Activated CD8-positive, alpha-beta T cell treated with anti-CD3 and anti-CD28 coated beads for 36 hours (primary cell): ENCODE measurements around the gene NMU. TPM values are rescaled to one million over a fixed set of nuclear protein-coding genes. Genes with fewer than 3 reads are reported as not detected.

Source experiments
- ATAC-seq: fragments of 200-7000 bp; cut with Tn5 transposase; one replicate; pipeline ENCODE4 v1.10.0; 2021; ENCODE audit warnings: mild to moderate bottlenecking, moderate library complexity
- CTCF ChIA-PET: fragments of 350-600 bp; sonication (Branson Sonifier 250); formaldehyde crosslinking; loops from one replicate; lab custom pipeline; 2021; ENCODE audit warnings: antibody characterized with exemption; lab: Charles Lee
- POLR2A ChIA-PET: fragments of 350-600 bp; sonication (Branson Sonifier 250); formaldehyde crosslinking; loops from one replicate; lab custom pipeline; 2021; ENCODE audit warnings: antibody characterized with exemption; lab: Charles Lee
- DNase-seq: peaks from one replicate; pipeline ENCODE4 v3.0.0-alpha.2; 2020
- H3K27ac Mint-ChIP-seq: one replicate; pipeline ENCODE4 v1.8.0; 2021; ENCODE audit warnings: mild to moderate bottlenecking, mixed read lengths
- H3K27me3 Mint-ChIP-seq: one replicate; pipeline ENCODE4 v1.8.0; 2021; ENCODE audit warnings: mixed read lengths
- H3K36me3 Mint-ChIP-seq: one replicate; pipeline ENCODE4 v1.8.0; 2021; ENCODE audit warnings: low read depth, mixed read lengths
- H3K4me1 Mint-ChIP-seq: one replicate; pipeline ENCODE4 v1.8.0; 2021; ENCODE audit warnings: low read depth, mixed read lengths
- H3K4me3 Mint-ChIP-seq: one replicate; pipeline ENCODE4 v1.8.0; 2021; ENCODE audit warnings: mild to moderate bottlenecking, moderate library complexity, mixed read lengths
- H3K9me3 Mint-ChIP-seq: one replicate; pipeline ENCODE4 v1.8.0; 2021; ENCODE audit warnings: mixed read lengths
- CTCF ChIP-seq: fragments of 200-600 bp; IDR thresholded peaks from one replicate; pipeline ENCODE4 v1.8.0; 2022; ENCODE audit warnings: antibody characterized with exemption, mild to moderate bottlenecking
- intact Hi-C: fragments of 100-400 bp; cut with micrococcal nuclease; formaldehyde crosslinking; loops from one replicate; pipeline ENCODE4 v1.10.0; 2022
- total RNA-seq, 2 experiments: library from RNA; stranded (reverse); gene quantifications; one replicate each; pipeline ENCODE4 v1.2.3, GENCODE V29; 2021

The NMU gene
- total RNA-seq, 2 experiments from 2014 or later = 0.41 TPM; not detected in 1

GRCh38 chr4:55547466-55547770 lies 88.7 kb downstream of the NMU start:
- CTCF ChIA-PET = no interaction called here
- ATAC-seq (no peak), DNase-seq (no peak)
- intact Hi-C loops = loop anchor here (10.0 kb wide), 1 partner anchor 113 kb away; no protein-coding TSS in a partner anchor
- H3K27me3 Mint-ChIP-seq = peaks cover 3% of the 10 kb centered on the region
- no peak for TF ChIP-seq CTCF
- H3K36me3 Mint-ChIP-seq = no peaks in the 10 kb centered on the region
- peak overlapping the region; percentile 87 for H3K27ac Mint-ChIP-seq
- no peaks in the 10 kb centered on the region for H3K9me3 Mint-ChIP-seq
- peak overlapping the region; percentile 91 for H3K4me3 Mint-ChIP-seq
- peaks cover 49% of the 10 kb centered on the region for H3K4me1 Mint-ChIP-seq
- POLR2A ChIA-PET = no interaction called here

- ATAC-seq = peak; percentile 75
- Mint-ChIP-seq H3K9me3 (no peaks in the 10 kb centered on the region), H3K27ac (peak within 1 kb of the TSS; percentile 90), H3K27me3 (no peaks in the 10 kb centered on the region), H3K36me3 (no peaks in the 10 kb centered on the region), H3K4me3 (peak within 1 kb of the TSS; percentile 91), H3K4me1 (peaks cover 49% of the 10 kb centered on the region)
- DNase-seq = peak; percentile 84
- intact Hi-C loops = loop anchor here (10.0 kb wide), 1 partner anchor 112 kb away; no protein-coding TSS in a partner anchor
- no peak for TF ChIP-seq CTCF
- ChIA-PET CTCF (interaction anchor here (0.6 to 1.1 kb wide), 3 partner anchors 19 to 152 kb away, joined by 3 to 4 read pairs (median 4); partner anchors contain the start of gene TMEM165), POLR2A (interaction anchor here (1.0 kb wide), 1 partner anchor 95 kb away, joined by 7 read pairs; no protein-coding TSS in a partner anchor)
These were observed 89.2 kb downstream of the NMU start, which contains the start of gene CLOCK for GRCh38 chr4:55546756-55547465. TSS of gene CLOCK (minus strand) at chr4:55546909. CDS start at chr4:55482785, 64,124 bp downstream.

GRCh38 chr4:55546506-55546755 lies 89.7 kb downstream of the NMU start:
- Mint-ChIP-seq H3K4me1 (peaks cover 47% of the 10 kb centered on the region), H3K9me3 (no peaks in the 10 kb centered on the region), H3K27me3 (no peaks in the 10 kb centered on the region), H3K36me3 (no peaks in the 10 kb centered on the region), H3K4me3 (peak overlapping the region; percentile 91), H3K27ac (peak overlapping the region; percentile 87)
- no peak for DNase-seq
- POLR2A ChIA-PET = interaction anchor here (1.0 to 1.8 kb wide), 5 partner anchors 10 to 151 kb away, joined by 3 to 7 read pairs (median 4); no protein-coding TSS in a partner anchor
- CTCF ChIA-PET = interaction anchor here (0.6 to 1.4 kb wide), 5 partner anchors 19 to 201 kb away, joined by 3 to 4 read pairs (median 4); partner anchors contain the start of gene TMEM165
- intact Hi-C loops = loop anchor here (10.0 kb wide), 1 partner anchor 112 kb away; no protein-coding TSS in a partner anchor
- no peak for TF ChIP-seq CTCF
- ATAC-seq = peak; percentile 64

DNA sequence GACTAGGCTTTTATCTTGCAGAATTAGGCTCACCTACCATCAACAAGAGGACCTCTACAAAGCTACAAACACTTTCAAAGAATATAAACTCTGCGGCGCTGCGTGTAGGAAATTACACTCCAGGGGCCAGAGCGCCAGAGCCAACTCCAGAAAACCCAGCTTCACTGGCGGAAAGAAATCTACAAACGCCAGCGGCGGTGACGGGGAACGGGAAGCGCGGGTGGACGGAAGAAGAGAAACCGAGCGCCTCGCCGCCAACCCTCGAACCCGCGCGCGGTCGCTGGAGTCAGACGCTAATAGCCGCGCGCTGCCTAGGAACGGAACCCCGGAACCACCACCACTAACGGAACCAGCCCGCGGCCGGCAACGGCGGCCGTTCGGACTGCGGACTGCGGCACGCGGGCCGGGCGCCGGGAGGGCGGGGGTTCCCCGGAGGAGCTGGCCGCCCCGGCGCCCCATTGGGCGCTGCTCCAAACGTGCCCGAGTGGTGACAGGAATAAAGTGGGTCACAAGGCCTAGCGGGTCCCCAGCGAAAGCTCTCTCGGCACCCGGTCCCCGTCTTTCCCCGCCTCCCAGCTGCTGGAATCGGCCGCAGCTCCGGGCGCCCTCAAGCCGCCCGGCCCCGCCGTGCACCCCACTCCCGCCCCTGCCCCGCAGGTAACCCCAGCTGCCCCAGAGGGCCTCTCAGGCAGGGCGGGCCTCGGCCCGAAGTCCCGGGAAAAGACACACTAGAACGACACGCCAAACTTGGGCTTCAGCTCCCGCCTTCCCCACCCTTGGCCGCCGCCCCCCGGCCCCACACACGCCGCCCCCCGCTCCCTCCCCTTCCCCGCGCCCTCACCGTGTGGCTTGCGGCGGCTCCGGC lies 90.2 kb downstream of the NMU start:
- Mint-ChIP-seq H3K36me3 (no peaks in the 10 kb centered on the region), H3K4me1 (peaks cover 47% of the 10 kb centered on the region), H3K4me3 (peak overlapping the region; percentile 91), H3K9me3 (no peaks in the 10 kb centered on the region), H3K27me3 (no peaks in the 10 kb centered on the region), H3K27ac (peak overlapping the region; percentile 90)
- ATAC-seq = peak; percentile 43
- peak; percentile 70 for DNase-seq
- ChIA-PET CTCF (interaction anchor here (0.6 to 1.4 kb wide), 7 partner anchors 18 to 200 kb away, joined by 3 to 4 read pairs (median 3); partner anchors contain the start of gene TMEM165), POLR2A (interaction anchor here (0.7 to 1.8 kb wide), 6 partner anchors 10 to 947 kb away, joined by 3 to 7 read pairs (median 4); no protein-coding TSS in a partner anchor)
- intact Hi-C loops = loop anchor here (10.0 kb wide), 1 partner anchor 111 kb away; no protein-coding TSS in a partner anchor
- no peak for TF ChIP-seq CTCF

Other genes with a start within 250 kb of the NMU start
- 10 to 100 TPM; 46.6 to 46.9 TPM for gene TMEM165, start 240.3 kb downstream of the NMU start, total RNA-seq
- gene CLOCK, start 89.4 kb downstream of the NMU start, total RNA-seq = 1 to 10 TPM; 8.2 to 8.8 TPM
- not detected for gene PDCL2, start 44.1 kb downstream of the NMU start, total RNA-seq
- not detected for gene EXOC1L, start 183.5 kb upstream of the NMU start, total RNA-seq
- gene EXOC1, start 217.3 kb upstream of the NMU start, total RNA-seq = 10 to 100 TPM; 19.1 to 20.5 TPM